ENCODE measurements around the gene CHCHD10.

Gene CHCHD10

GRCh38 chr22:23750714-23751440, 16.9 kb downstream of the CHCHD10 start, which contains the start of gene ZNF70:
ZNF70 (minus strand) TSS chr22:23751112; CDS start chr22:23745140, 5,972 bp downstream.
- peak; percentile 46 for DNase-seq (ENCODE audit: low read depth)

GRCh38 chr22:23750367-23750713, 17.4 kb downstream of the CHCHD10 start:
- peak overlapping the region; percentile 62 for H3K4me3 ChIP-seq (ENCODE audit: low read depth, low read length)
- DNase-seq (ENCODE audit: low read depth) = no peak
- no peak for TF ChIP-seq CTCF (IDR thresholded peaks at IDR 0.05; ENCODE audit: low read depth, low read length, missing control alignments)

More at GRCh38 chr22:23750714-23751440, 16.9 kb downstream of the CHCHD10 start, which contains the start of gene ZNF70:
- TF ChIP-seq CTCF (IDR thresholded peaks at IDR 0.05; ENCODE audit: low read depth, low read length, missing control alignments) = peak; percentile 36
- H3K4me3 ChIP-seq (ENCODE audit: low read depth, low read length) = peak within 1 kb of the TSS; percentile 62

GRCh38 chr22:23749841-23750301, 17.9 kb downstream of the CHCHD10 start:
- H3K4me3 ChIP-seq (ENCODE audit: low read depth, low read length) = peak overlapping the region; percentile 62; the same call in 1 of the 2 replicates
- no peak for DNase-seq (ENCODE audit: low read depth)
- no peak for TF ChIP-seq CTCF (IDR thresholded peaks at IDR 0.05; ENCODE audit: low read depth, low read length, missing control alignments)

GRCh38 chr22:23745791-23746190, 22.0 kb downstream of the CHCHD10 start:
- no peak overlapping the region for H3K4me3 ChIP-seq (ENCODE audit: low read depth, low read length)
- no peak for DNase-seq (ENCODE audit: low read depth)
- TF ChIP-seq CTCF (IDR thresholded peaks at IDR 0.05; ENCODE audit: low read depth, low read length, missing control alignments) = no peak

GRCh38 chr22:23744485-23744884, 23.3 kb downstream of the CHCHD10 start:
- no peak overlapping the region for H3K4me3 ChIP-seq (ENCODE audit: low read depth, low read length)
- TF ChIP-seq CTCF (IDR thresholded peaks at IDR 0.05; ENCODE audit: low read depth, low read length, missing control alignments) = no peak
- DNase-seq (ENCODE audit: low read depth) = no peak

- TF ChIP-seq CTCF (IDR thresholded peaks at IDR 0.05; ENCODE audit: low read depth, low read length, missing control alignments) = no peak
- no peak for DNase-seq (ENCODE audit: low read depth)
- H3K4me3 ChIP-seq (ENCODE audit: low read depth, low read length) = no peak overlapping the region
Measured at GRCh38 chr22:23744001-23744400, 23.8 kb downstream of the CHCHD10 start.

- H3K4me3 ChIP-seq (ENCODE audit: low read depth, low read length) = no peak overlapping the region
- no peak for TF ChIP-seq CTCF (IDR thresholded peaks at IDR 0.05; ENCODE audit: low read depth, low read length, missing control alignments)
- no peak for DNase-seq (ENCODE audit: low read depth)
Measured at GRCh38 chr22:23743303-23743705, 24.5 kb downstream of the CHCHD10 start.
